Right lung (tissue), 5 donors: ENCODE results near the gene JADE1. TPM values are rescaled to one million over a fixed set of nuclear protein-coding genes. Genes with fewer than 3 reads are reported as not detected.

Experiments
- DNase-seq, 2 donors: peaks; one replicate each; pipeline ENCODE4 v3.0.0-alpha.2; 2013
- polyA plus RNA-seq, 5 donors: library from polyadenylated mRNA; unstranded; fragments of 120-200 nt; gene quantifications; one replicate each; pipeline versions ENCODE4 v1.2.1 to v1.2.3, GENCODE V29; 2013; ENCODE audit warnings: inconsistent platforms in 1 of 5, low replicate concordance in 1 of 5; ENCODE audit not compliant: insufficient read length in 5 of 5, insufficient read depth in 1 of 5

The JADE1 gene
- polyA plus RNA-seq, 5 donors: 16.7 to 26.0 (median 22.3) TPM

GRCh38 chr4:128869776-128870509 is 60.4 kb downstream of the JADE1 start:
- DNase-seq: no peak

DNA sequence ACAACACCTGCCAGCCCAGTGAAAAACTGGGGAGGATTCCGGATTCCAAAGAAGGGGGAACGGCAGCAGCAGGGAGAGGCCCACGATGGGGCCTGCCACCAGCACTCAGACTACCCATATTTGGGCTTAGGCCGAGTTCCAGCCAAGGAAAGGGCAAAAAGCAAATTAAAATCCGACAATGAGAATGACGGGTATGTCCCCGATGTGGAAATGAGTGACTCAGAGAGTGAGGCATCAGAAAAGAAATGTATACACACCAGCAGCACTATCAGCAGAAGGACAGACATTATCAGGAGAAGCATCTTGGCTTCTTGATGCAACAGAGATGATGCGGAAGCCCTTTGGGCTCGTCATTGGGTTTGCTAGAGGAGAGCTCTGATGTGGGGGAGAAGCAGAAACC is 62.4 kb downstream of the JADE1 start:
- no peak for DNase-seq

- no peak for DNase-seq
These were observed 66.7 kb downstream of the JADE1 start for GRCh38 chr4:128876200-128876599.

DNA sequence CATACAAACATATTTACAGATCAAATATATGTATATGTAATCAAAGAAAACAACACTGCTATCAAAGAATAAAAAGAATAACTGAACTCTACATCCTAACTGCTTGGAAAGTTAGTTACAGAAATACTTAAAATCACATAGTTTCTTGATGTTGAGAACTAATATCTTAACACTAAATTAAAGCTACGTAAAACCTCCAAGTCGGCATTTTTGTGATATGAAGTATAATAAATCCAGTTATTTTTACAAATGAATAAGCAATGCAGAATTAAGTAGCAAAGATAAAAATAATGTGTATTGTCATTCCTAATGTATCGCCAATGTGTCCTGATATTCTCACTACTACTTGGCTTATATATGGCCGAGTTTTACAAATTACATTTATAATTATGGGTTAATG is 68.4 kb downstream of the JADE1 start:
- DNase-seq: no peak

DNA sequence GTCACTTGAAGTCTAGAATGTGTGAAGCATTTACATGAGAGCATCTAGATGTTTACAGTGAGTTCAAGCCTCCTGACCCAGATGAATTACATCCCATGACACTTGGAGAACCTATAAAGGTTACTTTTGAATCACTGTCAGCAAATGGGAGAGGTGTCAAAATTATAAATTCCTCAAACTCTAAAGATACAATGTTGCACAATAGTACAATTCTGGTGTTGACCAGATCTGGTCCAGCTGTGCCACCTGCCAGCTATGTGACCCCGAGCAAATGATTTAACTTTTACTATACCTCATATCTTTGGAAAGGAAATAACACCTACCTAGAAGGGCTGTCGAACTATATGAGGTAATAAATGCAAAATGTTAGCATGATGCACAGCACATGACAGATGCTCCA is 69.8 kb downstream of the JADE1 start:
- DNase-seq: no peak

DNA sequence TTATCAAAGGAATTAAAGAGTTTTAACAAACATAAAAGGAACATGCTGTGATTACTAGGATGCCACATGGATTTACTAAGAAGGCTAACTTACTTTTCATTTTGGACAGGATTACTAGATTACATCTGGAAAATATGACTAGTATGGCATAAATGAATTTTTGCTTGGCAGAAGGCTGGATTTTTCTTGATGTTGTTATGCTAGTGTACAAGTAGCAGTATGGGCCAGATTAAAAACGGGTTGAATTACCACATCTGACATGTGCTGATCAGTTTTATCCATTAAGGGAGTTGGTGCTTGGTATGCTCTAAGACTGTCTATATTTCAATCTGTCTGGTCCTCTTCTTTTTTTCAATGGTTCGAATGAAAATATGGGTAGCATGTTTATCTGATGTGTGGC is 70.5 kb downstream of the JADE1 start:
- DNase-seq: no peak

GRCh38 chr4:128880662-128881061 is 71.2 kb downstream of the JADE1 start:
- no peak for DNase-seq

DNA sequence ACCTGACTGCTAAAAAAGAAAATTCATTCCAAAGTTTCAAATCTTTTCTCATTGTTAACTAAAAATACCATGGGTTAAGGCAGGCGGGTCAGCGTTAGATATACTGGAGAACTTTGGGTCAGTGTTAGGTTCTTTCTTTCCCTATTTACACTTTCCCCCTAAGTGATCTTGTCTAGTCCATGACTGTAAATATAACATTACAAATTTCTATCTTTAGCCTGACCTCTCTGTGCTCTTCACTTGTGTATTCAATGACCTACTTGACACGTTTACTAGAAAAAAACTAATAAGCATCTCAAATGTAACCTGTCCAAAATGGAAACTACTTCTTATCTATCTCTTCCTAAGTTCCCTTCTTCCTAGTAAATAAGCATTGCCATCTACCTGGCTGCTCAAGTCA is 95.3 kb downstream of the JADE1 start:
- DNase-seq: no peak

DNA sequence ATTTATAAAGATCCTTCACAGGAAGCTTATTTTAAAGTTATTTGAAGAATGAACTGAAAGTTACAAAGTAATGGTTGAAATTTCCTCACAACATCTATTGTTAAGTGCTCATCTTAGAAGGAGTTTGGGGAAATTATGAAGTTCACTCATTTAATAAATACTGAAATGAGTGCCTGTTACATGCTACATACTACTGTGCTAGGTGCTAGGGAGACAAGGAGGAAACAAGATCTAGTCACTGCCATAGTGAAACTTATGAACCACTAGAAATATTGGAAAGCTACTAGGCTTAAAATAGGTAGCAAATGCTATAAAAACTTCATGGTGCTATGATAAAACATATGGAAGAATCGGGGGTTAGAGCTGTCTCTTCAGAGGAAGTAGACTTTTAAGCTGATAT is 97.1 kb downstream of the JADE1 start:
- no peak for DNase-seq

DNA sequence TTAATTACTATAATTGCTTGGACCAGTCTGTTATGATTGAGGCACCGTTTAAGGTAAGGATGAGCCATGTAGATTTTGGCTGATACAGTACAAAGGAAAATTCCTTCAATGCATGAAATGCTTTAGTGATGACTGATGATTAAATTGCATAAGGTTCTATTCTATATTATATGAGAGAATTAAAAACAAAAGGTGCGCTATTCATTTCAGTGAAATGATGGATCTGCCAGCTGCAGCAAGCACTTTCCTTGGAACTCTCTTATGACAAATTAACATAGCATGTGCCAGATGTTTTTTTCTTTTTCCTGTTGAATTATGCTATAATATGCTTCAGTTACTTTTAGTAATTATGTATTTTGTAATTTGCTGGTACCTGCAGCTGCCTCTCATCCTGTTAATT is 98.5 kb downstream of the JADE1 start:
- DNase-seq: no peak

DNA sequence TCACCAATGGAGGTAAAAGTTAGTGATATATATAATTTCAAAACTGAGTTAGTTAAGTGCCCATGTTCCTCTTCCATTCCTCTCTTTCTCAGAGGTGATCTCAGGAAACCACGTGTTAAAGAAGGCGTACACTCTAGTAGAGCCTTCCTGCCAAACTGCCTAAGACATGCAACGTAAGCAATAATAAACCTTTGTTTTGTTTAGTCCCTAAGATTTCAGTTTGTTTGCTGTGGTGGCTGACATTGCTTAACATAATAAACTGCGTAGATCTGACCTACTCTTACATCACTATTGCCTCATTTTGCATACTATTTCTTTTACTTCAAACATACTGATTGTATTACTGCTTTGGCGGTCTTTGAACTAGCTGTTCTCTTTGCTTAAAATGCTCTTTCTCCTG is 99.2 kb downstream of the JADE1 start:
- no peak for DNase-seq

DNA sequence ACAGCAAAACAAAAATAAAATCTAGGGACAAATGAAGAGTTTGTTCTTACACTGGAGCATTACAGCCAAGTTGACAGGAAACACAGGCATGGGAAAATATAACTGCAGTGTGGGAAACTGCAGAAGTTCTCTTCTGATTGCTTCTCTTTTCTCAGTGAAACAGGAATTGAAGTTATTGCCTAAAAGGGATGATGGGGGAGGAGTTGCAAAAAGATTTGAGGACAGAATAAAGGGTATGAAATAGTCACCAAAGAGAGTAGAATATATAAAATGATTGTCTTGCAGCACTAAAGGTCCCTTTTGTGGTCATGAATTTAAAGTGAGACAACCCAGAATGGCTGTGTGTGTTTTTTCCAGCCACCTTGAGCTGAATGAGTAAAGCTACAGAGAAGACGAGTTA is 103.7 kb downstream of the JADE1 start:
- no peak for DNase-seq

- DNase-seq: no peak
These were observed 106.0 kb downstream of the JADE1 start for GRCh38 chr4:128915544-128915943.

DNA sequence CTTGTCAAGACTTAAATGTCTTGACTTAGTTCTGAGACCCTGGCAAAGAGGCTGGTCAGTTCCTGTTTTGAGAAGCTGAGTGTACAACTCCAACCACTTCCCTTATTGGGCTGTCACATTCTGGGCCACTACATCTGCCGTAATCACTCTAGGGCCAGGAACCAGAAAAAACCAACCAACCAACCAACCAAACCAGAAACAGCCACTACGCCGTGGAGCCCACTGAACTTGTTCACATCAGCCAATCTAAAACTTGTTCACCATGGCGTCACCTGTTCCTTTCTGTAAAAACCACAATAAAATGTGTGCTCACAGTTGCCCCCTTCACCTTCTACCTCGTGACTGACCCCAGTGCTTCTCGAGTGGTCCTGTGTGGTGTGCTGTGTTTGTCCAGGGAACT is 107.3 kb downstream of the JADE1 start:
- DNase-seq: no peak

DNA sequence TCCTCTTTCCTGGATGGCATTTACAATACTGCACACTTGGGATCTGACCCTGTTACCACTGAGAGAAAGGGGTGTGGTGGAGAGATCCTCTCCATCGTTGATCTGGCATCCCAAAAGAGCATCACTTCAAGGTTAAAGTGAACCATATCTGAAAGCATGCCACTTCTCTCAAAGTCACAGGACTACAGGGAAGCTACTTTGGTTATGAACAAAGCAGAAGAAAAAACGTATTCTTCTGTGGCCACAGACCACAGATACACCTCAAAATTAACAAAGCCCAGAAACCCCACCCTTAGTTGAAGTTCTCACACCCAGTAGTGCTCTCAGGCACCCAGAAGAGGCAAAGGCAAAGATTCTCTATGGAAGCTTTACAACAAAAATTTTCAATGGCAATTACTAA is 108.3 kb downstream of the JADE1 start:
- DNase-seq: no peak

- no peak for DNase-seq
These were observed 112.5 kb downstream of the JADE1 start for GRCh38 chr4:128921954-128922353.
